ENCODE results near the gene DTNA. TPM values are rescaled to one million over a fixed set of nuclear protein-coding genes. Genes with fewer than 3 reads are reported as not detected.

The DTNA gene
- total RNA-seq, 1 experiment from 2014 or later: 9.0 TPM

GRCh38 chr18:34796035-34796657, 86.0 kb downstream of the DTNA start:
- no peak overlapping the region for H3K27ac Mint-ChIP-seq (ENCODE audit: unreplicated experiment)
- H3K4me3 Mint-ChIP-seq (ENCODE audit: low read depth, unreplicated experiment): no peak overlapping the region
- CTCF ChIA-PET: no interaction called here
- no peaks in the 10 kb centered on the region for H3K36me3 Mint-ChIP-seq (ENCODE audit: insufficient read depth, unreplicated experiment)
- H3K4me1 Mint-ChIP-seq (ENCODE audit: low read depth, unreplicated experiment): no peaks in the 10 kb centered on the region
- no peaks in the 10 kb centered on the region for H3K27me3 Mint-ChIP-seq (ENCODE audit: unreplicated experiment)
- H3K9me3 Mint-ChIP-seq (ENCODE audit: low read depth, unreplicated experiment): no peaks in the 10 kb centered on the region
- no TSS peak for BruUV-seq (replicated peaks)
- TF ChIP-seq, protein P1, sequence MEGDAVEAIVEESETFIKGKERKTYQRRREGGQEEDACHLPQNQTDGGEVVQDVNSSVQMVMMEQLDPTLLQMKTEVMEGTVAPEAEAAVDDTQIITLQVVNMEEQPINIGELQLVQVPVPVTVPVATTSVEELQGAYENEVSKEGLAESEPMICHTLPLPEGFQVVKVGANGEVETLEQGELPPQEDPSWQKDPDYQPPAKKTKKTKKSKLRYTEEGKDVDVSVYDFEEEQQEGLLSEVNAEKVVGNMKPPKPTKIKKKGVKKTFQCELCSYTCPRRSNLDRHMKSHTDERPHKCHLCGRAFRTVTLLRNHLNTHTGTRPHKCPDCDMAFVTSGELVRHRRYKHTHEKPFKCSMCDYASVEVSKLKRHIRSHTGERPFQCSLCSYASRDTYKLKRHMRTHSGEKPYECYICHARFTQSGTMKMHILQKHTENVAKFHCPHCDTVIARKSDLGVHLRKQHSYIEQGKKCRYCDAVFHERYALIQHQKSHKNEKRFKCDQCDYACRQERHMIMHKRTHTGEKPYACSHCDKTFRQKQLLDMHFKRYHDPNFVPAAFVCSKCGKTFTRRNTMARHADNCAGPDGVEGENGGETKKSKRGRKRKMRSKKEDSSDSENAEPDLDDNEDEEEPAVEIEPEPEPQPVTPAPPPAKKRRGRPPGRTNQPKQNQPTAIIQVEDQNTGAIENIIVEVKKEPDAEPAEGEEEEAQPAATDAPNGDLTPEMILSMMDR (IDR thresholded peaks at IDR 0.05; ENCODE audit: unreplicated experiment): no peak
- intact Hi-C loops (cut with micrococcal nuclease; ENCODE audit: unreplicated experiment): no loop called here
- no peak for DNase-seq

GRCh38 chr18:34799291-34799690, 89.2 kb downstream of the DTNA start:
- Mint-ChIP-seq H3K36me3 (ENCODE audit: insufficient read depth, unreplicated experiment) (no peaks in the 10 kb centered on the region), H3K4me3 (ENCODE audit: low read depth, unreplicated experiment) (no peak overlapping the region), H3K4me1 (ENCODE audit: low read depth, unreplicated experiment) (no peaks in the 10 kb centered on the region), H3K9me3 (ENCODE audit: low read depth, unreplicated experiment) (no peaks in the 10 kb centered on the region), H3K27me3 (ENCODE audit: unreplicated experiment) (no peaks in the 10 kb centered on the region), H3K27ac (ENCODE audit: unreplicated experiment) (no peak overlapping the region)
- TF ChIP-seq, protein P1 (IDR thresholded peaks at IDR 0.05; ENCODE audit: unreplicated experiment): no peak
- CTCF ChIA-PET: no interaction called here
- DNase-seq: no peak
- intact Hi-C loops (cut with micrococcal nuclease; ENCODE audit: unreplicated experiment): no loop called here
- no TSS peak for BruUV-seq (replicated peaks)

DNA sequence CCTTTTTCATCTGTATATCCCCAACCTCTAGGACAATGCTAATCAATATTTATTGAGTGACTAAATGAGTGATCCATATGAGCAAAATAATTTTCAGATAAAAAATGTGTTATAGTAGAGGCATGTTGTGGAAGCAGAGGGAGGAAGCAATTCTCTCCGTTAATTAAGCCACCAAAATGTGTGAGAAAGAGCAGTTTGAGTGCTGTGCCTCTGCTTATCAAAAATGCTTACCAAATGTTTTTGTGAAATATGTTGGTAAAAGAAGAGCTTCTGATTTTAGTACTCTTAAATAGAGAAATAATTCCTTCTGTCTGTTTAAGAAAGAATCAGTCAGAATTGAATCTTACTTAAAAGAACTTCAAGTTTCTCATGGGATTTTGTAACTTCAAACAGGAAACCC, 90.3 kb downstream of the DTNA start:
- no peak for DNase-seq
- no TSS peak for BruUV-seq (replicated peaks)
- intact Hi-C loops (cut with micrococcal nuclease; ENCODE audit: unreplicated experiment): no loop called here
- no peaks in the 10 kb centered on the region for H3K36me3 Mint-ChIP-seq (ENCODE audit: insufficient read depth, unreplicated experiment)
- H3K4me1 Mint-ChIP-seq (ENCODE audit: low read depth, unreplicated experiment): no peaks in the 10 kb centered on the region
- H3K27me3 Mint-ChIP-seq (ENCODE audit: unreplicated experiment): no peaks in the 10 kb centered on the region
- H3K9me3 Mint-ChIP-seq (ENCODE audit: low read depth, unreplicated experiment): no peaks in the 10 kb centered on the region
- no peak overlapping the region for H3K4me3 Mint-ChIP-seq (ENCODE audit: low read depth, unreplicated experiment)
- no peak overlapping the region for H3K27ac Mint-ChIP-seq (ENCODE audit: unreplicated experiment)
- CTCF ChIA-PET: no interaction called here
- TF ChIP-seq, protein P1 (IDR thresholded peaks at IDR 0.05; ENCODE audit: unreplicated experiment): no peak

- BruUV-seq (replicated peaks): no TSS peak
- no peak overlapping the region for H3K27ac Mint-ChIP-seq (ENCODE audit: unreplicated experiment)
- intact Hi-C loops (cut with micrococcal nuclease; ENCODE audit: unreplicated experiment): no loop called here
Observed at GRCh38 chr18:34801774-34802173, 91.7 kb downstream of the DTNA start.

More at GRCh38 chr18:34801774-34802173, 91.7 kb downstream of the DTNA start:
- TF ChIP-seq, protein P1 (IDR thresholded peaks at IDR 0.05; ENCODE audit: unreplicated experiment): no peak
- CTCF ChIA-PET: no interaction called here
- Mint-ChIP-seq H3K36me3 (ENCODE audit: insufficient read depth, unreplicated experiment) (no peaks in the 10 kb centered on the region), H3K4me3 (ENCODE audit: low read depth, unreplicated experiment) (no peak overlapping the region), H3K4me1 (ENCODE audit: low read depth, unreplicated experiment) (no peaks in the 10 kb centered on the region), H3K9me3 (ENCODE audit: low read depth, unreplicated experiment) (no peaks in the 10 kb centered on the region), H3K27me3 (ENCODE audit: unreplicated experiment) (no peaks in the 10 kb centered on the region)
- DNase-seq: no peak
